ENCODE data around the gene RHBDL2.

DNA sequence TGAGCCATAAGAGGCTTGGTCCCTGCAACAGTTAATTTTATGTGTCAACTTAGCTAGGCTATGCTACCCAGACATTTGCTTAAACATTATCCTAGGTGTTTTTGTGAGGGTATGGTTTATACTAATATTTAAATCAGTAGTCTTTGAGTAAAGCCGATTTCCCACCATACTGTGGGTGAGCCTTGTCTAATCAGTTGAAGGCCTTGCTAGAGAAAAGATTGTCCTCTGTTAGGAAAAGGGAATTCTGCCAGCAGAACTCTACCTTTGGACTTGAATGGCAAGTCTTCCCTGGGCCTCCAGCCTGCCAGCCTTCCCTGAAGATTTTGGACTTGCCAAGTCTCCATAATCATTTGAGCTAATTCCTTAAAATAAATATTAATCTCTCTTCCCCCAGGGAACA, 23.9 kb downstream of the RHBDL2 start:
- TF ChIP-seq FOXA1 (IDR thresholded peaks at IDR 0.05) = no peak
- no peak for TF ChIP-seq L3MBTL2 (conservative IDR thresholded peaks at IDR 0.05)
- no peak for TF ChIP-seq ARNT (IDR thresholded peaks at IDR 0.05)
- no peak for TF ChIP-seq FOXM1 (IDR thresholded peaks at IDR 0.05; ENCODE audit: borderline replicate concordance)
- TF ChIP-seq LEF1 (IDR thresholded peaks at IDR 0.05; ENCODE audit: borderline replicate concordance) = no peak
- TF ChIP-seq SP1 (IDR thresholded peaks at IDR 0.05) = no peak
- no peak for TF ChIP-seq BHLHE40 (IDR thresholded peaks at IDR 0.05; ENCODE audit: borderline replicate concordance)
- TF ChIP-seq PKNOX1 (IDR thresholded peaks at IDR 0.05) = no peak
- TF ChIP-seq HDGF (IDR thresholded peaks at IDR 0.05; ENCODE audit: borderline replicate concordance) = no peak
- TF ChIP-seq SUZ12 (IDR thresholded peaks at IDR 0.05) = no peak
